Retinal pigment epithelial cell (primary cell): ENCODE measurements around the gene WNT3.

Source experiments
- DNase-seq: peaks from one replicate; pipeline ENCODE4 v3.0.0-alpha.2; 2010; ENCODE audit warnings: low read depth
- H3K4me3 ChIP-seq: 2 replicates; pipeline ENCODE4 v1.5.1; 2011; ENCODE audit warnings: mild to moderate bottlenecking, low read length, control low read depth, moderate library complexity
- CTCF ChIP-seq: conservative IDR thresholded peaks from 2 replicates; pipeline ENCODE4 v1.5.1; 2011; ENCODE audit warnings: low read depth, low read length, control low read depth, inconsistent platforms

The WNT3 gene

DNA sequence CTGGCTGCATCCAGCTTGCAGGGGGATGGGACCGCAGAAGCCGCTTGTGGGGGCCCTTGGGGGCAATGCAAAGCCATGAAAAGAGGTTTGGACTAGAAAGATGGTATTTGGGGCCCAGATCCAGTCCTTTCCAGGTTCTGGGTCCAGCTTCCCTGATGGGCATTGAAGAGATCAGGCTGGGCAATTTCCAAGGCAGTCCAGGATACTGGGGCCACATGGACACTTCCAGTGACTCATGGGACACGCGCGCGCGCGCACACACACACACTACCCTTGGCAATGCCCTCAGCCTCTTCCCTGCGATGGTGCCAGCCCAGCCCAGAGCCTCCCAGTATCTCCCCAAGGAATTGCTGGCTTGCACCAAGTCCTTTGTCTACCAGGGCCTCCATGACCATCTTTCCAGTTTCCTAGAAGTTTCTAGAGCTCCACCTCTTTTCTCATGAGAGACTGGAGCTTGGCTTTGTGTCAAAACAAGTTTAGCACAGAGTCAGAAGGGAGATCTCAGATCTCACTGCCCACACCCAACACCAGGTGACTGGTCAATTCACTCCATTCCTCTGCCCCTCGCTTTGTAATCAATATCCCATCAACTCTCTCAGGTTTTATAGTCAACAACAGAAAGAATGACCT, 44.3 kb downstream of the WNT3 start:
- no peak overlapping the region for H3K4me3 ChIP-seq
- no peak for TF ChIP-seq CTCF
- DNase-seq = no peak

DNA sequence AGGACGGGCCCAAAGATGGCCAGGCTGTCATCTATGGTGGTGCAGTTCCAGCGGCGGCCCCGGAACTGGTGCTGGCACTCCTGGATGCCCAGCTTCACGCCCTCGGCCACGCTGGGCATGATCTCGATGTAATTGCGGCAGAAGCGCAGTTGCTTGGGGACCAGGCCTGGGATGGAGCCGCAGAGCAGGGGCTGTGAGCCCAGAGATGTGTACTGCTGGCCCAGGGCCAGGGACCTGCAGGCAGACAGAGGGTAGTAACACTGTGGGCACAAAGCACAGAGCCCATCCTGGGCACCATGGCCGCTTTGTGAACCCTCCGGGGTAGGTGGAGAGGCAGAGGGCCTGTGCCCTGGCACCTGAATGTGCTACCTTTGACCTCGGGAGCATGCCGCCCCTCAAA, 44.8 kb downstream of the WNT3 start:
- no peak for TF ChIP-seq CTCF
- no peak for DNase-seq
- H3K4me3 ChIP-seq = no peak overlapping the region

GRCh38 chr17:46773221-46773605, 45.3 kb downstream of the WNT3 start:
- H3K4me3 ChIP-seq = no peak overlapping the region
- no peak for DNase-seq
- TF ChIP-seq CTCF = no peak

- no peak for DNase-seq
- H3K4me3 ChIP-seq = peak overlapping the region; percentile 32
- TF ChIP-seq CTCF = no peak
Measured at GRCh38 chr17:46772475-46773220, 45.8 kb downstream of the WNT3 start.

DNA sequence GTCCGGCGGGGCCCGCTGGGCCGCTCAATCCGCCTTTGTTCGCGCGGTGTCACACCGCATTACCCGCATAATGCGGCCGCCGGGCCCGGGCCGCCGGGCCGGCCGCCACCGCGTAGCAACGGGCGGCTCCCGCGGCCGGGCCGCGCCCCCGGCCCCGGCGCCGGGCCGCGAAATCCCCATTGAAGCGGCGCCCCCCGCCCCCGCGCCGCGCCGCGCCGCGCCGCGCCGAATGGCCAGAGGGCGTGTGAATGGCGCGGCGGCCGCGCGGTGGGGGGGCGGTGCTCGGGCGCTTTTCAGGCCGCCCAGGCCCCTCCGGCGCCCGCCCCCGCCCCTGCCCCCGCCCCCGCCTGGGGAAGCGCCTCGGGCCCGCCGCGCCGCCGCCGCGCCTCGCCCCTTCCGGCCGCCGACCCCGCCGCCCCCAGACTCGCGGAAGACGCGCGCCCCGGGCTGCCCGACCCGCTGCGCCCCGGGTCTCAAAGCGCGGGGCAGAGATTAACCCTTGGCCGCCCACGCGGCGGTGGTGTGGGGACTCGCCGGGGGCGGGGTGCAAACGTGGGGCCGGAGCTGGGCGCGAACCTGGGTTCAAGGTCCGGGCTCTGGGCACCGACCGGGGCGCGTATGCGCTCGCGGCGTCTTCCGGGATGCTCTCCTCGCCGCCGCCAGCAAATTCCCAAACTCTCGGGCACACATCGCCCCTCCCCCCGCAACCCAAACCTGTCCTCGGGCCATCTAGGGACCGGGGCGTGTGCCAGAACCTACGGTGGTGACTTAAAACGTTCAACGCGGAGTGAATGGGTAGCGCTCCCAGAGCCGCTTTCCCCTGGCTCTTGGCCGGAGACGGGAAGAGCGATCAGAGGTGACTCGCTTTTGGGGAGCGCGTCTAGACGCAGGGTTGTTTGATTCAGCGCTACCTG, 46.7 kb downstream of the WNT3 start:
- peak overlapping the region; percentile 32 for H3K4me3 ChIP-seq
- no peak for TF ChIP-seq CTCF
- no peak for DNase-seq

GRCh38 chr17:46770818-46771560, 47.5 kb downstream of the WNT3 start:
- DNase-seq = no peak
- no peak for TF ChIP-seq CTCF

More at GRCh38 chr17:46770818-46771560, 47.5 kb downstream of the WNT3 start:
- H3K4me3 ChIP-seq = peak overlapping the region; percentile 29
